A549 (cell line): ENCODE data around the gene LSG1. TPM values are rescaled to one million over a fixed set of nuclear protein-coding genes. Genes with fewer than 3 reads are reported as not detected.

Experiments used
- ATAC-seq, 2 experiments: fragments of 200-7000 bp in 1 of 2; fragments of >200 bp in 1 of 2; cut with Nextera tagmentation in 1 of 2; cut with Tn5 transposase in 1 of 2; 3 replicates each; pipeline versions ENCODE4 v1.8.0 to v1.9.1; 2018 to 2020; ENCODE audit warnings: mild to moderate bottlenecking in 1 of 2, moderate library complexity in 1 of 2
- CTCF ChIA-PET: fragments of 300-600 bp; sonication (Branson Sonifier 250); formaldehyde crosslinking; extraction: SDS; loops from one replicate; lab custom pipeline; 2021; ENCODE audit warnings: antibody characterized with exemption, inconsistent platforms; lab: Yijun Ruan, JAX
- POLR2A ChIA-PET: fragments of 350-600 bp; formaldehyde crosslinking; extraction: SDS; loops from one replicate; lab custom pipeline; 2021; ENCODE audit warnings: antibody characterized with exemption, inconsistent platforms; lab: Yijun Ruan, JAX
- DNase-seq, 2 experiments: peaks; one replicate each; pipeline versions ENCODE4 v3.0.0 to v3.0.0-alpha.2; 2011 to 2016; ENCODE audit warnings: low read depth in 1 of 2, low spot score in 1 of 2
- FAIRE-seq: peaks from 2 replicates; lab custom pipeline; 2011; peaks lifted over from hg19 to GRCh38; lab: Jason Lieb, UNC
- H3K27ac ChIP-seq, 2 experiments: fragments of >200 bp; sonication (Bioruptor Twin); formaldehyde crosslinking; 3 replicates each; pipeline ENCODE4 v1.5.1; 2016 to 2017
- H3K4me1 ChIP-seq: fragments of >200 bp; sonication (Bioruptor Twin); formaldehyde crosslinking; 3 replicates; pipeline ENCODE4 v1.6.1; 2016
- H3K4me2 ChIP-seq: fragments of >200 bp; sonication (Bioruptor Twin); formaldehyde crosslinking; 3 replicates; pipeline ENCODE4 v1.6.1; 2016
- H3K4me3 ChIP-seq: fragments of >200 bp; sonication (Bioruptor Twin); formaldehyde crosslinking; 3 replicates; pipeline ENCODE4 v1.5.1; 2016
- H3K9me3 ChIP-seq: fragments of >200 bp; sonication (Bioruptor Twin); formaldehyde crosslinking; 3 replicates; pipeline ENCODE4 v1.6.1; 2016
- BCL3 ChIP-seq: fragments of >200 bp; sonication (Bioruptor Twin); formaldehyde crosslinking; IDR thresholded peaks from 3 replicates; pipeline ENCODE4 v1.6.1; 2016
- CBX2 ChIP-seq: fragments of 200-600 bp; sonication (generic); IDR thresholded peaks from 2 replicates; pipeline ENCODE4 v1.6.1; 2016; ENCODE audit warnings: low read depth, mild to moderate bottlenecking, borderline replicate concordance
- CBX8 ChIP-seq: fragments of 200-600 bp; sonication (generic); IDR thresholded peaks from 2 replicates; pipeline ENCODE4 v1.6.1; 2016
- CTCF ChIP-seq: fragments of >200 bp; sonication (Bioruptor Twin); formaldehyde crosslinking; IDR thresholded peaks from 3 replicates; pipeline ENCODE4 v1.5.1; 2016
- E2F6 ChIP-seq: IDR thresholded peaks from 2 replicates; pipeline ENCODE4 v1.6.1; 2012; ENCODE audit warnings: low read depth, borderline replicate concordance
- EHMT2 ChIP-seq: fragments of 200-600 bp; sonication (generic); IDR thresholded peaks from 2 replicates; pipeline ENCODE4 v1.6.1; 2016; ENCODE audit warnings: antibody characterized with exemption, low read depth, mild to moderate bottlenecking, moderate library complexity
- EP300 ChIP-seq, 2 experiments: fragments of >200 bp; sonication (Bioruptor Twin); formaldehyde crosslinking; IDR thresholded peaks; 2 replicates in 1 of 2; 3 replicates in 1 of 2; pipeline ENCODE4 v1.6.1; 2016 to 2017
- ESRRA ChIP-seq: fragments of 150-350 bp; IDR thresholded peaks from 2 replicates; pipeline ENCODE4 v1.6.1; 2014; ENCODE audit warnings: mild to moderate bottlenecking, low read length, borderline replicate concordance
- GATA3 ChIP-seq: IDR thresholded peaks from 2 replicates; pipeline ENCODE4 v1.6.1; 2012; ENCODE audit warnings: borderline replicate concordance
- HES2 ChIP-seq: fragments of >200 bp; sonication (Bioruptor Twin); formaldehyde crosslinking; IDR thresholded peaks from 2 replicates; pipeline ENCODE4 v1.6.1; 2016
- HMGXB4 ChIP-seq: fragments of 250-450 bp; sonication (Bioruptor Pico); IDR thresholded peaks from 2 replicates; pipeline ENCODE4 v1.5.0; 2021; ENCODE audit warnings: mild to moderate bottlenecking, moderate library complexity, borderline replicate concordance
- HOXA7 ChIP-seq: fragments of 250-450 bp; sonication (Bioruptor Pico); IDR thresholded peaks from 2 replicates; pipeline ENCODE4 v1.5.0; 2020; ENCODE audit warnings: mild to moderate bottlenecking, moderate library complexity
- HOXB5 ChIP-seq: fragments of 250-450 bp; sonication (Bioruptor Pico); IDR thresholded peaks from 2 replicates; pipeline ENCODE4 v1.5.0; 2020; ENCODE audit warnings: mild to moderate bottlenecking, moderate library complexity
- KDM1A ChIP-seq: fragments of 200-600 bp; sonication (generic); IDR thresholded peaks from 2 replicates; pipeline ENCODE4 v1.6.1; 2016; ENCODE audit warnings: low read depth, mild to moderate bottlenecking
- MAX ChIP-seq: IDR thresholded peaks from 2 replicates; pipeline ENCODE4 v1.6.1; 2012
- MAZ ChIP-seq: fragments of 150-350 bp; IDR thresholded peaks from 2 replicates; pipeline ENCODE4 v1.6.1; 2014; ENCODE audit warnings: antibody characterized with exemption, low read depth, low read length, borderline replicate concordance
- NFE2L2 ChIP-seq: fragments of 150-350 bp; conservative IDR thresholded peaks from 2 replicates; pipeline ENCODE4 v1.6.1; 2014; ENCODE audit warnings: low read length
- RAD21 ChIP-seq, 2 experiments: fragments of >200 bp in 1 of 2; sonication (Bioruptor Twin) in 1 of 2; formaldehyde crosslinking in 1 of 2; IDR thresholded peaks in 1 of 2; conservative IDR thresholded peaks in 1 of 2; 2 replicates in 1 of 2; 3 replicates in 1 of 2; pipeline ENCODE4 v1.6.1; 2012 to 2018; ENCODE audit warnings: inconsistent platforms in 1 of 2
- RARB ChIP-seq: fragments of 250-450 bp; sonication (Bioruptor Pico); IDR thresholded peaks from 2 replicates; pipeline ENCODE4 v1.8.0; 2021; ENCODE audit warnings: mild to moderate bottlenecking, moderate library complexity
- RCOR1 ChIP-seq: fragments of 150-350 bp; IDR thresholded peaks from 2 replicates; pipeline ENCODE4 v1.6.1; 2014; ENCODE audit warnings: antibody characterized with exemption, low read length, low read depth
- REST ChIP-seq: fragments of 200-600 bp; sonication (generic); IDR thresholded peaks from 2 replicates; pipeline ENCODE4 v1.6.1; 2016; ENCODE audit warnings: antibody characterized with exemption, mild to moderate bottlenecking, moderate library complexity
- RFX5 ChIP-seq: fragments of 450-650 bp; IDR thresholded peaks from 2 replicates; pipeline ENCODE4 v1.7.1; 2014; ENCODE audit warnings: antibody characterized with exemption, mild to moderate bottlenecking, moderate library complexity
- TP53 ChIP-seq: fragments of 250-450 bp; sonication (Bioruptor Pico); IDR thresholded peaks from 2 replicates; pipeline ENCODE4 v1.5.0; 2021; ENCODE audit warnings: mild to moderate bottlenecking, moderate library complexity
- USF2 ChIP-seq: fragments of 450-650 bp; IDR thresholded peaks from 2 replicates; pipeline ENCODE4 v1.6.1; 2014; ENCODE audit warnings: antibody characterized with exemption
- ZFP36 ChIP-seq: fragments of 450-650 bp; IDR thresholded peaks from 2 replicates; pipeline ENCODE4 v1.6.1; 2014; ENCODE audit warnings: borderline replicate concordance; ENCODE audit not compliant: partially characterized antibody
- WGBS: methylation state at CpG from one replicate; pipeline ENCODE4 v1.1.6; 2017; ENCODE audit errors: missing lambda C conversion rate; 5-methylcytosine and 5-hydroxymethylcytosine counted together
- polyA plus RNA-seq, 4 experiments: library from polyadenylated mRNA; depleted of rRNA in 3 of 4; stranded (reverse); fragments of >200 nt; fragmentation: RNase III in 1 of 4; extraction: RNeasy Plus Mini Kit Qiagen cat#74134 plus additional on column Dnase treatment in 1 of 4; gene quantifications; 2 replicates in 3 of 4; 3 replicates in 1 of 4; pipeline ENCODE4 v1.2.3, GENCODE V29; 2011 to 2017

Gene LSG1
- polyA plus RNA-seq, 2 of the 4 experiments (the other 2 are of a cell fraction) = 37.4 to 70.3 TPM

GRCh38 chr3:194618858-194619608 lies 53.0 kb downstream of the LSG1 start:
- no peak for FAIRE-seq
- Histone ChIP-seq H3K27ac (no peak overlapping the region), H3K4me1 (no peaks in the 10 kb centered on the region), H3K4me3 (no peak overlapping the region), H3K9me3 (no peaks in the 10 kb centered on the region), H3K4me2 (no peak overlapping the region)
- WGBS = 83% methylated on average over 13 of the region's 23 CpGs
- ChIA-PET CTCF (interaction anchor here (1.1 kb wide), 1 partner anchor 14 kb away, joined by 5 read pairs; the partner anchor contains the start of gene TMEM44), POLR2A (no interaction called here)
- no peak for ATAC-seq
- no peak for DNase-seq
- TF ChIP-seq RARB = no peak
- no peak for TF ChIP-seq HOXA7 (CRISPR knock-in tag)
- TF ChIP-seq HOXB5 (CRISPR knock-in tag) = no peak
- TF ChIP-seq MAZ = no peak
- TF ChIP-seq EP300 (IDR thresholded peaks at IDR 0.05) = no peak
- TF ChIP-seq RFX5 = no peak
- TF ChIP-seq ZFP36 = no peak
- no peak for TF ChIP-seq HES2
- no peak for TF ChIP-seq RAD21 (conservative IDR thresholded peaks at IDR 0.05 in 1 of 2, IDR thresholded peaks at IDR 0.05 in 1 of 2)
- no peak for TF ChIP-seq NFE2L2
- TF ChIP-seq EHMT2 = no peak
- no peak for TF ChIP-seq CBX8
- TF ChIP-seq MAX = no peak
- TF ChIP-seq RCOR1 = no peak
- no peak for TF ChIP-seq KDM1A
- TF ChIP-seq USF2 = no peak
- no peak for TF ChIP-seq BCL3
- no peak for TF ChIP-seq CTCF
- no peak for TF ChIP-seq ESRRA
- no peak for TF ChIP-seq E2F6

GRCh38 chr3:194617827-194618226 lies 54.2 kb downstream of the LSG1 start:
- peak overlapping the region in 1 of 2 experiments; percentile 46; a peak in 2 of 6 replicates for H3K27ac ChIP-seq
- no peak for FAIRE-seq
- H3K4me2 ChIP-seq = no peak overlapping the region
- ATAC-seq = no peak
- H3K4me3 ChIP-seq = no peak overlapping the region
- H3K9me3 ChIP-seq = no peaks in the 10 kb centered on the region
- WGBS = 85% methylated on average over 9 of the region's 9 CpGs
- no peak for DNase-seq
- ChIA-PET POLR2A (no interaction called here), CTCF (no interaction called here)
- no peaks in the 10 kb centered on the region for H3K4me1 ChIP-seq
- no peak for TF ChIP-seq GATA3
- no peak for TF ChIP-seq BCL3
- no peak for TF ChIP-seq HMGXB4 (CRISPR knock-in tag)
- no peak for TF ChIP-seq TP53 (CRISPR knock-in tag)
- no peak for TF ChIP-seq REST
- no peak for TF ChIP-seq CBX2
